Measurements from ENCODE around the gene DUSP18. TPM values are rescaled to one million over a fixed set of nuclear protein-coding genes. Genes with fewer than 3 reads are reported as not detected.
"Not testable (repeated sequence)": the region's sequence is repeated elsewhere in the genome, so short reads cannot be mapped to it uniquely, and the experiment has no call there.

DUSP18 gene
- total RNA-seq, 1 donor, result 14.1 TPM

DNA sequence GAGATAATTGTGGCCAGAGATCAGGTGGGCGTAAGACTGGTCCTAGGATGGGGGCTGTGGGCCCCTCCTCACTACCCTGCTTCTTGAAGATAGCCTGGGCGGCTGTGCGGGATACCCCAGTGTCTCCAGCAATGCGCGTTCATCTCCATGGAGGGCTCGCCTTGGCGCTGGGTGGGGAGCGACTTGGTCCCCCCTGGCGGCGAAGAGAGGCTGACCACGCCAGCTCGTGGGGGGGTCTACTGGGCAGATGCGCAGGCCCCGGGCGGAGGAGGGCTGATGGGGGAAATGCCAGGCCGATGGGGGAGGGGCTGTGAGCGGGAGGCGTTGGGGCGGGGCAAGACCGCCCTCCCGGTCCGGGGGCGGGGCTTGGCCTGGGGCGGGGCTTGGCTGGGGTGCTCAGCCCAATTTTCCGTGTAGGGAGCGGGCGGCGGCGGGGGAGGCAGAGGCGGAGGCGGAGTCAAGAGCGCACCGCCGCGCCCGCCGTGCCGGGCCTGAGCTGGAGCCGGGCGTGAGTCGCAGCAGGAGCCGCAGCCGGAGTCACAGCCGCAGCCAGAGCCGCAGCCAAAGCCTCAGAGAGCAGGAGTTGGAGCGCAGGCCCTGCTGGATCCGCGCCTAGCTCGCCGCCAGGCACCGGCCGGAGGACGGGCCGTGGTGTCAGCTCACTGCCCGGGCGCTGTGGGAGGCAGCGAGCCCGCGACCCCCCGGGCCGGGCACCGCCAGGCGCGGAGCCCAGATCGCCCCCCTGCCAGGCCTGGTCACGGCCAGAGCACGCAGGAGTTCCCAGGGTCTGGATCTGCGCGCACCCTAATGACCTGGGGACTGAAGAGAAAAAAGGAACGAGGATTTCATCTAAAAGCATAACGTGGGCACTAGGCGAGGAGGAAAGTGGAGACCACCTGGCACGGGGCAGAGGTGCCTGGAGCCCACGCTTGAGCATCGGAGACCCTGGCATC lies 32.1 kb downstream of the DUSP18 start, which contains the start of gene SLC35E4:
SLC35E4 (plus strand) TSS at position 509 of the 953 bp plus-strand sequence. CDS start 670 bp downstream, outside the sequence.
- H3K4me1 ChIP-seq (ENCODE audit: insufficient read depth, low read length), result peaks cover 29% of the 10 kb centered on the region
- peak within 1 kb of the TSS; percentile 86 for H3K27ac ChIP-seq (ENCODE audit: low read depth, low read length)
- peak; percentile 99 for DNase-seq (ENCODE audit: insufficient read length, low spot score, missing footprints)
- H3K36me3 ChIP-seq (ENCODE audit: insufficient read depth, low read length), result no peaks in the 10 kb centered on the region
- H3K79me2 ChIP-seq (ENCODE audit: insufficient read depth, low read length), result peaks cover 41% of the 10 kb centered on the region
- TF ChIP-seq, protein P1, sequence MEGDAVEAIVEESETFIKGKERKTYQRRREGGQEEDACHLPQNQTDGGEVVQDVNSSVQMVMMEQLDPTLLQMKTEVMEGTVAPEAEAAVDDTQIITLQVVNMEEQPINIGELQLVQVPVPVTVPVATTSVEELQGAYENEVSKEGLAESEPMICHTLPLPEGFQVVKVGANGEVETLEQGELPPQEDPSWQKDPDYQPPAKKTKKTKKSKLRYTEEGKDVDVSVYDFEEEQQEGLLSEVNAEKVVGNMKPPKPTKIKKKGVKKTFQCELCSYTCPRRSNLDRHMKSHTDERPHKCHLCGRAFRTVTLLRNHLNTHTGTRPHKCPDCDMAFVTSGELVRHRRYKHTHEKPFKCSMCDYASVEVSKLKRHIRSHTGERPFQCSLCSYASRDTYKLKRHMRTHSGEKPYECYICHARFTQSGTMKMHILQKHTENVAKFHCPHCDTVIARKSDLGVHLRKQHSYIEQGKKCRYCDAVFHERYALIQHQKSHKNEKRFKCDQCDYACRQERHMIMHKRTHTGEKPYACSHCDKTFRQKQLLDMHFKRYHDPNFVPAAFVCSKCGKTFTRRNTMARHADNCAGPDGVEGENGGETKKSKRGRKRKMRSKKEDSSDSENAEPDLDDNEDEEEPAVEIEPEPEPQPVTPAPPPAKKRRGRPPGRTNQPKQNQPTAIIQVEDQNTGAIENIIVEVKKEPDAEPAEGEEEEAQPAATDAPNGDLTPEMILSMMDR (IDR thresholded peaks at IDR 0.05; ENCODE audit: extremely low read depth, low read depth, low read length), result peak; percentile 32
- peaks cover 9% of the 10 kb centered on the region for H4K20me1 ChIP-seq (ENCODE audit: insufficient read depth, low read length)
- H3K27me3 ChIP-seq (ENCODE audit: insufficient read depth, low read length), result no peaks in the 10 kb centered on the region
- peak within 1 kb of the TSS; percentile 98 for H3K4me2 ChIP-seq (ENCODE audit: insufficient read depth, low read length)
- H3K9me3 ChIP-seq (ENCODE audit: low read depth, low read length), result no peaks in the 10 kb centered on the region
- H2AFZ ChIP-seq (ENCODE audit: low read length), result peak within 1 kb of the TSS; percentile 96
- peak within 1 kb of the TSS; percentile 89 for H3K4me3 ChIP-seq (ENCODE audit: insufficient read depth, low read length)

DNA sequence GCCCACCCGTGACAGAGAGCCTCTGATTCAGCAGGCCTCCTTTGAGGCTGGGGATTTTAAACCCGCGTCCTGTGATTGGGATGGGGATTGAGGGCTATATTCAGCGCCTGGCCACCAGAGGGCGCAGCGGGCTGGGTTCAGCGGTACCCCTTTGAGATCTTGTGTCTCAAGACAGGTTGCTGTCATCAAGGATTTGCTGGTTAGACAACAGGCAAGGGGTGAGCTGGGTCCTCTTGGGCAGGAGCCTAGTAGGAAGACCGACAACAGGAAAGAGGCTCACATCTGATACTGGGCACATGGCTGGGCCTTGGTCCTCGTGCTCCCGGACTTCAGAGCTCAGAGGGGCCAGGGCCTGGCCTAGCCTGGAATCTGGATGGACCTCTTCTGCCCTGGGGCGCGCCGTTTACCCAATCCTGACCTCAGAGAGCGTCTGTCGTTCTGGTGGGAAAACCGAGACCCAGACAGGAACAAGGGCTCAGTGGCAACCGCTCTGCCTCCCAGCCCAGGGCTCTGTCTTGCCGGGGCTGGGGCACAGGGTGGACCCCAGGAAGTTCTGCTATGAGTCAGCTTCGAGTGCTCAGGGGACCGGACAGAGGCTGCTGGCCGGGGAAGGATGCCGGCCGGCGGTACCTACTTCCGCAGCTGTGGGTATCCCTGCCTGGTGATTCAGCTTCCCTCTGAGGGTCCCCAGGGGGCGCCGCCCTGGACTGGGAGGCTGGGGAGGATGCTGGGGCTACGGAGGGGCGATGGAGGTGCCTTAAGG lies 33.0 kb downstream of the DUSP18 start:
- Histone ChIP-seq H3K4me2 (ENCODE audit: insufficient read depth, low read length) (peak overlapping the region; percentile 91), H3K9me3 (ENCODE audit: low read depth, low read length) (no peaks in the 10 kb centered on the region), H3K4me1 (ENCODE audit: insufficient read depth, low read length) (peaks cover 29% of the 10 kb centered on the region), H3K79me2 (ENCODE audit: insufficient read depth, low read length) (peaks cover 32% of the 10 kb centered on the region), H3K36me3 (ENCODE audit: insufficient read depth, low read length) (no peaks in the 10 kb centered on the region), H4K20me1 (ENCODE audit: insufficient read depth, low read length) (peaks cover 9% of the 10 kb centered on the region), H3K27ac (ENCODE audit: low read depth, low read length) (peak overlapping the region; percentile 75), H2AFZ (ENCODE audit: low read length) (peak overlapping the region; percentile 93), H3K27me3 (ENCODE audit: insufficient read depth, low read length) (no peaks in the 10 kb centered on the region), H3K4me3 (ENCODE audit: insufficient read depth, low read length) (peak overlapping the region; percentile 89)
- TF ChIP-seq, protein P1 (IDR thresholded peaks at IDR 0.05; ENCODE audit: extremely low read depth, low read depth, low read length), result peak; percentile 97
- peak; percentile 99 for DNase-seq (ENCODE audit: insufficient read length, low spot score, missing footprints)

DNA sequence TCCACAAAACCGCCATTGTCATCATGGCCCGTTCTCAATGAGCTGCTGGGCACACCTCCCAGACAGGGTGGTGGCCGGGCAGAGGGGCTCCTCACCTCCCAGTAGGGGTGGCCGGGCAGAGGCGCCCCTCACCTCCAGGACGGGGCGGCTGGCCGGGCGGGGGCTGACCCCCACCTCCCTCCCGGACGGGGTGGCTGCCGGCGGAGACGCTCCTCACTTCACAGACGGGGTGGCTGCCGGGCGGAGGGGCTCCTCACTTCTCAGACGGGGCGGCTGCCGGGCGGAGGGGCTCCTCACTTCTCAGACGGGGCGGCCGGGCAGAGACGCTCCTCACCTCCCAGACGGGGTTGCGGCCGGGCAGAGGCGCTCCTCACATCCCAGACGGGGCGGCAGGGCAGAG lies 36.2 kb downstream of the DUSP18 start:
- not testable (repeated sequence) for DNase-seq (ENCODE audit: insufficient read length, low spot score, missing footprints); H3K27me3 ChIP-seq (ENCODE audit: insufficient read depth, low read length); H4K20me1 ChIP-seq (ENCODE audit: insufficient read depth, low read length); H2AFZ ChIP-seq (ENCODE audit: low read length); H3K4me2 ChIP-seq (ENCODE audit: insufficient read depth, low read length); H3K4me3 ChIP-seq (ENCODE audit: insufficient read depth, low read length); H3K9me3 ChIP-seq (ENCODE audit: low read depth, low read length); H3K36me3 ChIP-seq (ENCODE audit: insufficient read depth, low read length); H3K79me2 ChIP-seq (ENCODE audit: insufficient read depth, low read length); H3K27ac ChIP-seq (ENCODE audit: low read depth, low read length)
- H3K4me1 ChIP-seq (ENCODE audit: insufficient read depth, low read length), result peaks cover 15% of the 10 kb centered on the region

DNA sequence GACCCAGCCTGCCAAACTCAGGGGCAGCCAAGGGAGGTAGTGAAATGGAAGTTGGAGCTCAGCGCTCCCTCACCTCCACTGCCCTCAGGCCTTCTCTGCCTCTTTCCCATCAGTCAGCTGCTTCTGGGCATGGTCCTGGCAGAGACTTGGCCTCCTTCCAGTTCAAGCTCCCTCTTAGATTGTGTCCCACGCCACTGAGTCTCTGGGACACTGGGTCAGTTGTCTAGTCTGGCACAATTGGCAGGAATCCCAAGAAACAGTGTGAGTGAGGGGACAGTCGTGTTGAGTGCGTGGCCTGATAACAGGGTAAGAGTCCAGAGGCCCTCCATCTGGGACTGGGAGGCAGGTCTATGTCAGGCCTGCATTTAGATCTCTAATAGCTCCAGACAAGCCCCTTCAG lies 39.2 kb downstream of the DUSP18 start:
- DNase-seq (ENCODE audit: insufficient read length, low spot score, missing footprints), result no peak
- Histone ChIP-seq H4K20me1 (ENCODE audit: insufficient read depth, low read length) (no peaks in the 10 kb centered on the region), H3K4me2 (ENCODE audit: insufficient read depth, low read length) (no peak overlapping the region), H2AFZ (ENCODE audit: low read length) (no peak overlapping the region), H3K4me3 (ENCODE audit: insufficient read depth, low read length) (no peak overlapping the region), H3K79me2 (ENCODE audit: insufficient read depth, low read length) (no peaks in the 10 kb centered on the region), H3K27ac (ENCODE audit: low read depth, low read length) (no peak overlapping the region), H3K4me1 (ENCODE audit: insufficient read depth, low read length) (no peaks in the 10 kb centered on the region), H3K36me3 (ENCODE audit: insufficient read depth, low read length) (no peaks in the 10 kb centered on the region), H3K9me3 (ENCODE audit: low read depth, low read length) (no peaks in the 10 kb centered on the region), H3K27me3 (ENCODE audit: insufficient read depth, low read length) (no peaks in the 10 kb centered on the region)
- TF ChIP-seq, protein P1 (IDR thresholded peaks at IDR 0.05; ENCODE audit: extremely low read depth, low read depth, low read length), result no peak
